GM21723 (cell line): ENCODE data around the gene RNF141.

Source experiments
- ATAC-seq: cut with Tn5 transposase; IDR thresholded peaks from one replicate; pipeline ENCODE4 v1.9.1; 2021; ENCODE audit warnings: mild to moderate bottlenecking, moderate library complexity; ENCODE audit not compliant: unreplicated experiment

The RNF141 gene

DNA sequence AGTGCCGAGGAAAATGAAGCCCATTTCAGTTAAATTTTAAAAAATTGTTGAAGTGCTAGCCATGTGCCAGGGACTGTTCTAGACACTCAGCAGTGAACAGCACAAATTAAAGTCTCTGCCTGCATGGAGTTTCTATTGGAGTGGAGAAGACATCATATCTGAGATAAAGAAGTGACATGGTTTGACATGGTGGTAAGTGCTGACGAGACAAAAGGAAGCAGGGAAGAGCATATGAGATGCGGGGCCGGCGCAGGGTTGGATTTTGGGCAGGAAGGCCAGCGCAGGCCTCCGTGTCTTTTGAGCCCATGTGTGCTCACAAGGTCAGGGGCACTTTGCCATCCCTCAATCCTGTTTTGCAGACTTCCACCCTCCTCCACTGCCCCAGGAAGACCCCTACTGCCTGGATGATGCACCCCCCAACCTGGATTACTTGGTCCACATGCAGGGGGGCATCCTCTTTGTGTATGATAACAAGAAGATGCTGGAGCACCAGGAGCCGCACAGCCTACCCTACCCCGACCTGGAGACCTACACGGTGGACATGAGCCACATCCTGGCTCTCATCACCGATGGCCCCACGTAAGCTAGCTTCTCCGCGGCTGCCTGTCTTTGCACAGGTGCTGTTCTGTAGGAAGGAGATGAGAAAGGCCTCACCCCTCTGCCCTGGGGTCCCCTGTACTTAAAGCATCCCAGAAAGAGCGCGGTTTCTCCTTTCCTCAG is 56.4 kb downstream of the RNF141 start:
- ATAC-seq = no peak

DNA sequence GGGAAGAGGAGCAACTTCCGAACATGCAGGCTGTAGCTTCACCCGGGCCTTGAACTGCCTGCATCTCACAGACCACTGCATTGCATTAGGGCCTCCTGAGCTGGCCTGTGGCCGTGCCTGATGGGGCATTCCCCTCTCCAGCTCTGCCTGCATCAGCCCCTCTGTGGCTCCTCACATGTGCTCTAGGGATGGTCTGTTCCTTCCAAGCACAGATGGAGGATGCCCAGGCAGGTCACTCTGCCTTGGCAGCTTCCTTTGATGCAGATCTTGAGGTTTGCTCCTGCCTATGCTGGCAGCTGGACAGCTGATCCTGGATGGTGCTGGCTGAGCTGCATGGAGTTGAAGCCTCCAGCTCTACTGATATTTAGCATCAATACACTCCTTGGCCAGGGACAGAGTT is 57.4 kb downstream of the RNF141 start:
- no peak for ATAC-seq

DNA sequence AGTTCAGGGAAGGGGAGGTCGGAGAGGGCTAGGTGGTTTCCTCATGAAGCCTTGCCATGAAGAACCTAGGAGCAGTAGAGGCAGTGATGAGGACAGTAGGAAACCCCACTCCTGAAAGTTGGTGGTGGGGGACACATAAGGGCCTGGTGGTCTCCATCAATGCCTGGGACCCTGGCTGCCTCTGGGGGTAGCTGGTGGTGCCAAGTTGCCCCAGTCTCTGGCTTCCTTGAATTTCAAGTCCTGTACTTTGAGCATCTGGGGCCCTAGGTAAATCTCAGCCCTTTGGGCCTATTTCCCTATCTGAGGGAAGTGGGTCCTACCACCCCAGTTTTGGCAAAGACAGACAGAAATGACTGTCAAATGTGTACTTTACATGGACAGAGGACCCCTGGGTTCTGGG is 57.8 kb downstream of the RNF141 start:
- ATAC-seq = no peak

DNA sequence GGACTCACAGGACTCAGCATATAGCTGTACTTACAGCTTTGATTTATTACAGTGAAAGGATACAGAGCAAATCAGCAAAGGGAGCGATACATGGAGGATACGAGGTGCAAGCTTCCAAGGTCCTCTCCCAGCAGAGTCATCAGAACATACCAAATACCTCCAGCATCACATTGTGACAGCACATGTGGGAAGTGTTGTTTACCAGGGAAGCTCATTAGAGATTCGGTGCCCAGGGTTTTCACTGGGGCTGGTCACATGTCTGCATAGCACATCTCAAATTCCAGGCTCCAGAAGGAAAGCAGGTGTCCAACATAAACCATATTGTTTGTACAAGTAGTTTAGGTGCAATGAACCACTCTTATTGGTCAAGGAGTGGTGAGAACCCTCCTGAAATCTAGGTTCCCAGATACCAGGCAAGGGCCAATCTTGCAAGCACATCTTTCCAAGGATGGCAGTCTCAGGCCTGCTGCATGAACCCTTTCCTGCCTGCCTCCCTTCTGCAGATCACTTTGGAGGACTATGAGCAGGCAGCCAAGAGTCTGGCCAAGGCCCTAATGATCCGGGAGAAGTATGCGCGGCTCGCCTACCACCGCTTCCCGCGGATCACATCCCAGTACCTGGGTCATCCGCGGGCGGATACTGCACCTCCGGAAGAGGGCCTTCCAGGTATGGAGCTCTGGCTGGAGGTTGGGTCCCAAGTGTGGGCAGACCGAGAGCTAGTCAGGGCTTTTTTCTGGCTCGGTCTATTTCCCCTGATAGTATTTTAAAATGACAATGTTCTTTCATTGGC is 59.2 kb downstream of the RNF141 start:
- no peak for ATAC-seq

DNA sequence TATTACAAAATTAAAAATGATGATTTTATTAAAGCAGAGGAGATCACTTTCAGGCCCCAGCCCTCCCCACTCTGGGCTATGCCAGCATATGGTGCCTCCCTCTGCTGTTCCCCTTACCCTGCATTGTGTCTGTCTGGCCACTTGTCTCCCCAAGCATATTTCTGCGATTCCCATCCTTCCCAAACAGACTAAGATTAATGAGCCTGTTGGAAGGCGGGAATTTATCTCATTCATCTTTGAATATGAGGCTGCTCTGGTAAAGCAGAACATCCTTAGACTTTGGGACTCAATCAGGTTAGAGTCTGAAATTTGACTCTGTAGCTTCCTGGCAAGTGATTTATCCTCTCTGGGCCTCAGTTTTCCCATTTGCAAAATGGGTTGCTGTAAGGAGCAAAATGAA is 60.2 kb downstream of the RNF141 start:
- no peak for ATAC-seq

DNA sequence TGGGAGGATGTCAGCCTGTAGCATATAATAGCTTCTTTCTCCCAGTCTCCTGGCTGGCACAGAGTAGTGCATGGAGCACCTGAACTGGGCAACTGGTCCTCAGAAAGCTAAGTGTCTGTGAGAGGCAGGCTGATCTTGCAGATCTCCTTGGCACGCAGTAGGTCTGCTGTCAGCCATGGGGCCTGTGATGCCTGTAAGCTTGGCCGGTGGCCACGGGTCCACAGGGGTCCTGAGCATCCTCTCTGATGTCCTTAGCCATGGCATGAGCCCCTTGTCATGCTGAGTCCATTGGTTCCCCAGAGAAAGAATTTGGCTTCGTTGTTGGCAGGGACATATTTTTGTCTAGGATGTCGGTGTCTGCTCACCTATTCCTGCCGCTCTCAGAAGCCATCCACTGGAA is 61.0 kb downstream of the RNF141 start:
- no peak for ATAC-seq

DNA sequence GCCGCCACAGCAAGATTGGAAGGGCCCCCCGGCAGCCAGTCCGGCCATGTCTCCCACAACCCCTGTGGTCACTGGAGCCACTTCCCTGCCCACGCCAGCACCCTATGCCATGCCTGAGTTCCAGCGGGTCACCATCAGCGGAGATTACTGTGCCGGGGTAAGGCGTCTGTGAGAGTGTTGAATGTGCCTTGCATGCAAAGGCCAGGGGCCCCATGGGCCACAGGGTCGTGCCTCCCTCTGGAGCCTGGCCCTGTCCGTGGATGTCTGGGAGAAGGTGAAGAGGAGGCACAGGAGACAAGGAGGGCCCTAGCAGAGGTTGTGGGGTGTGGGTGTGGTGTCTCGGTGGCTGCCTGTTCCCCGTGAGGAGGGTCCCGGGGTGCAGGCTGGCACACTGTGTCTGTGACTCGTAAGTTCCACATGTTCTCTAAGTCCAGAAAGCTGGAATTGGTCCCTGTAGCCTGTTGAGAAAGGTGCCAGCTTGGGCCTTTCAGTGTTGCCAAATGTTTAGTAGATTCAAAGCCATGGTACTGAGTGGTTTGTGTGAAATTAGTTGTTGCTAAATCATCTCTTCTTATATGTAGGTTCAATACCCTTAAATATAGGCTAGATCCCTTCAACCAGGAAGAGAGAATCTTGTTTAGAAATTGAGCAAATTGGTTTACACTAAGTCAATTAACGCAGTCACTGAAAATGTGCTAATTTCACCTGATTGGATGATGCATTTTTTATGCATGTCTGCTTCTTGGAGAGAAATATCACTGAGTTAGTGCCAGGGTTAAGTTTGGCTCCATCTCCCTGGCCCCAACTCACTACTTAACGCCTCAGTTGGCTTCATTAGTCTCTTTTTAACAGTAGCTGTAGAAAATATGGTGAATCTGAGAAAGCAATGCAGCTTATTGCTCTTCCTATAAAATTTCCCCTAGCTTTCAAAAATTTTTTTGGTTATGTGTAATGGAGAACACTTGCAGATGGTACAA is 62.1 kb downstream of the RNF141 start:
- no peak for ATAC-seq

DNA sequence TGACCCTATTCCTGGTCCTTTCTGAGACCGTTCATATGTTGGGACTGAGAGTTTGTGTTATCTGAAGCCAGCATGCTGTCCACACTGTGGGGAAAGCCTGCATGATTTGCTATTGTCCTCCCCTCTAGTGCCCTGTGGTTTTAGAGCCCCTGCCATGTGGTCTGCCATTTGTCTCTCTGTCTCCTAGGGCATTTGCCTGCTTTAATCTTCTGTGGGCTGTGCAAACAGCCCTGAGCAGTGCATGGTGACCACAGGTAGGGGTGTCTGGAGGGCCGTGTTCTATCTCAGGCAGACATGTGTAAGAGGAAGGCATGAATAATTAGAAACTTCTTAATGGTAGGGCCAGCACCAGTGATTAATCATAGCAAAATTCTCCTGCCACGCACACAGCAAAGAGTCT is 62.9 kb downstream of the RNF141 start:
- ATAC-seq = no peak

DNA sequence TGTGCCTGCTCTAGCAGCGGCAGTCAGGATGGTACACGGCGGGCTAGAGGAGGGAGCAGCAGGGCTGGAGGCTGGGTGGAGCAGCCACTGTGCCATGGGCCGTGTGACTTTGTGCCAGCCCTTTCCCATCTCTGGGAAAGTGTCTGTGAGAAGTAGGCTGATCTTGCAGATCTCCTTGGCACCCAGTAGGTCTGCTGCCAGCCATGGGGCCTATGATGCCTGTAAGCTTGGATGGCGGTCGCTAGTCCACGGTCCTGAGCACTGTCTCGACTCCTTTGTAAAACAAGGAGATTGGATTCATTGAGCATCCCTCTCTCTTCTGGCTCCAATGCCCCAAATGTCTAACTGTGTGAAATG is 63.3 kb downstream of the RNF141 start:
- no peak for ATAC-seq

DNA sequence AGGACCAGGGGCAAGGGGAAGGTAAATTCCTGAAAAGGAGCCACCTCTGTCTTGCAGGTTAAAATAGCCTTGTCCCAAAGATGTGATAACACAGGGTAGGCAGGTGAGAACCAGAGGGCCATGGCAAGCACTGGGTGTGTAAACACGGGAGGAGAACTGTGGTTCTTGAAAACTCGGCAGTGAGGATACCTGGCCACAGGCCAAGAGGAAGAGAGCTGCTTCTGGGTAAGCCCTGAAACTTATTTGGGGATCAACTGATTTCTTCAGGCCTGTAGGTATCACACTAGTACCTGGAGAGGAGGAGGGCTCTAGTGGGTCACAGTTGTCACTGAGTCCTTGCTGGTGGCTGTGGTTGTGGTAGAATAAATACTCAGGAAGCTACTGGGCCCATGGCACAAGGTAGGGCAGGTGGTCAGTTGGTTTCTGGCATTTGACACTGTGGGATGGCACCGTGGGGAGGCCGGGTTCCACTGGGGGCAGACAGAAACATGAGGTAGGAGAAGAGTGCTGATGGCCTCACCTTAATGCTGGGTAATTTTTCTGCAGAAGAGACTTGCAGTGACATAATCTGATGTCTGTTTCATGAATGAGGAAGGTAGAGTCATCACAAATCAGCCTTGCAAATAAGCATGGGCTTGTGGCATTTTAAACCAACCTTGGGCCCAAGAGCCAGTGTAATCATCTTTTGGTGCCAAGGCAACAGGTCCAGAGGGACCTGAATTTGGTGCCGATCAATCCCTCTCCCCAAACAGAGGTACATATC is 63.9 kb downstream of the RNF141 start:
- no peak for ATAC-seq

DNA sequence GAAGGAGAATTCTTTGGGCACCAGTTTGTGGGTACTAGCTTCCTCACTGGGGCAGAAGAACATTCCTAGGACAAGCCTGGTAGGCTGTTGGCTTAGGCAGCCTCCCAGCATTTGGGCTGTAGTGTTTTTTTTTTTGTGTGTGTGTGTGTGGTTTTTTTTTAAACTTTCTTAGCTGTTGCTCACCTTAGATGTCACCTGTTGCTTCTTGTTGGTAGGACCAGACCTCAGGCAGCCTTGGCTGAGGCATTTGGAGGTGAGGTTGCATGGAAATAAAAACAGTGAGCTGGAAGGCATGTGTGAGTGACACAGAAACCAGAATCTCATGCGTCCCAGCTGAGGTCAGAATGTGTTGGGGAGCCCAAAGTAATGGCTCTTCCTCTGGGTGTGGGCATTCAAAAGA is 64.6 kb downstream of the RNF141 start:
- no peak for ATAC-seq

DNA sequence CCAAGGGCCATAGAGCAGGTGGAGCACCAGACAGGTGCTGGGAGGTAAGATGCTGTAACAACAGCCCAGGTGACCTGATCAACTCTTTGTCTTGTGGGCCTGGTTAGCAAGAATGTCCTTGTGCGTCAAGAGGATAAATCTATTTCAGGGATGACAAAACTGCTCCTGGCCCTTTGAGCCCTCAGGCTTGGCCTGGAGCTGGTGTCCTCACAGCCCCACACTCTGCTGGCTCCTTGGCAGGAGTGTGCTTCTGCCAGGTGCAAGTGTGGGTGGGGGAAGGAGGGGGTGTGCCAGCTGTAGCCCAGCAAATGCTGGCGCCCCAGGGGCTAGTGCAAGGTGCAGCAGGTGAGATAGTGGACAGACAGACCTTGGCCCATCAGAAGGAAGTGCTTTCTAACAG is 66.4 kb downstream of the RNF141 start:
- ATAC-seq = no peak

DNA sequence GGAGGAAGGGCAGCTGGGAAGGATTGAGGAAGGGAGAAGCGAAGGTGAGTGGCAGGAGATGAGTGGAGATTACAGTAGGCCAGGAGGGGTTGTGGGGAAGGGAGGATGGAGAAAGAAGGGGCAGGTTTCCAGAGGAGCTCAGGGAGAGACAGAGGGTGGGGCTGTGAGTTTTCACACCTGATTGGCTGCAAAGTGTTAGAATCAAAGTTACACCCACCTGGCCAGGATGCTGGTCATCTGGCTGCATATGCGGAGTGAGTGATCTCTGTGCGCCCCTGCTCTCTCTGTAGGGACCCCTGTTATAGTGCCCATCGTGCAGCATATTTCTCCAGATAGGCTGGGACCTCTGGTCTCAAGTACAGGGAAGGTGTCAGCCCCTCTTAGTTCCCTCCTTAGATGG is 67.6 kb downstream of the RNF141 start:
- no peak for ATAC-seq

DNA sequence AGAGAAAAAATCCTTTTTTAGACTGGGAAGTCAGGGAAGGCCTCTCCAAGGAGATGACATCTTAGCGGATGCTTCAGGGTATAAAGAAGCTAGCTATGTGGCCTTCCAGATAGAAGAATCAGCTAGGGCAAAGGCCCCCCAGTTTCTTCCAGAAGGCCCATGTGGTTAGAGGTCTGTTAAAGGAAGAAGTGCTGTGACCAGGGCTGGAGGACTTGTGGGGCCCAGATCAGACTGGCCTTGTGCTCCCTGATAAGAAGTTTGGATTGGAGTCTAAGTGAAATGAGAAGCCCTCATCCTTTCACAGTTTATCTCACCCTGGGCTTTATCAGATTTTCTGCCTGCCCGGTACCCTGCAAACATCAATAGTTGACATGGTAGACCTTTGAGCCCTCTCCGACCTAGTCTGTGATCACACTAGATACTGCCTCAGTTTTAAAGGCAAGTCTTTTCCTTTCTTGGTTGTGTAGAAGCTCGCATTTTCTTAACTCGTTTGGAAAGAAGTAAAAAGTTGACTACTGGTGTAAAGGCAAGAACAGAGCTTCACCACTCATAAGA is 78.2 kb downstream of the RNF141 start:
- ATAC-seq = no peak
